Activated naive CD8-positive, alpha-beta T cell (primary cell): ENCODE measurements around the gene CMYA5.

Experiments used
- H3K27ac Mint-ChIP-seq: one replicate; pipeline ENCODE4 v1.8.0; 2021; ENCODE audit warnings: mixed read lengths
- H3K27me3 Mint-ChIP-seq: one replicate; pipeline ENCODE4 v1.8.0; 2021; ENCODE audit warnings: mixed read lengths
- H3K36me3 Mint-ChIP-seq: one replicate; pipeline ENCODE4 v1.8.0; 2021; ENCODE audit warnings: mixed read lengths
- H3K4me1 Mint-ChIP-seq: one replicate; pipeline ENCODE4 v1.8.0; 2021; ENCODE audit warnings: low read depth, mixed read lengths
- H3K4me3 Mint-ChIP-seq: one replicate; pipeline ENCODE4 v1.8.0; 2021; ENCODE audit warnings: mild to moderate bottlenecking, mixed read lengths
- H3K9me3 Mint-ChIP-seq: one replicate; pipeline ENCODE4 v1.8.0; 2021; ENCODE audit warnings: low read depth, mixed read lengths

The CMYA5 gene

DNA sequence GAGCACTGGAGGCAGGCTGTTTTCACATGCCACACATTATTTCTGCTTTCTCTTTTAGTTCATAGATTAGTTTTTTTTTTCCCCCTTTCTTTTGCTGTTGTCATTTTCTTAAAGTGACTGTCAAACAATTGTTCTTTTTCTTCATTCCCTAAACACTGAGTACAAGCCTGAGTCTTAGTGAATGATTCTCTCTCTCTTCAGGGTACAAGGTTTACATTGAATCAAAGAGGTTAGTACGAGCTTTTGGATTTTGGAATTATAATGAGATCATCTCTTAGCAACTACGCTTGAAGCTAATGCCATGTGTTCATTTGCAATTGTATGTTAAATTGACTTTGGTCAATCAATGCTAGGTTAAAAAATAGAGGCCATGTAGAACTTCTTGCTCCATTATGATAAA is 125.1 kb downstream of the CMYA5 start:
- Mint-ChIP-seq H3K36me3 (no peaks in the 10 kb centered on the region), H3K9me3 (peaks cover 6% of the 10 kb centered on the region), H3K27ac (no peak overlapping the region), H3K27me3 (no peaks in the 10 kb centered on the region), H3K4me1 (no peaks in the 10 kb centered on the region), H3K4me3 (no peak overlapping the region)

DNA sequence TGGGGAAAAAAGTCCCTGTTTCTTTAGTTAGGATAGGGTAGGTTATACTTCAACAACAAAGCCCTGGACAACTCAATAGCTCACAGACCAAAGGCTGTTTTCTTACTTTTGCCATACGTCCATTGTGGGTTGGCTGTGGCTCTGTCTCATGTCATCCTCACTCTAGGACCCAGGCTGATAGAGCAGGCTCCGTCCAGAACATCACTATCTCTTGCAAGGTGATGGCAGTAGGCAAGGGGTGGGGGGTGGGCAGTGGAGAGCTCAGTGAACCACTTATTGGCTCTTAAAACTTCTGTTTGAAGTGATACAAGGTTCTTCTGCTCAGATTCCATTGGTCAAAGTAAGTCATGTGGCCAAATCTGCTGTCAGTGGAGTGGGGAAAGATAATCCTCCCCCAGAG is 126.4 kb downstream of the CMYA5 start:
- Mint-ChIP-seq H3K9me3 (peaks cover 6% of the 10 kb centered on the region), H3K27me3 (no peaks in the 10 kb centered on the region), H3K4me1 (no peaks in the 10 kb centered on the region), H3K27ac (no peak overlapping the region), H3K36me3 (no peaks in the 10 kb centered on the region), H3K4me3 (no peak overlapping the region)

DNA sequence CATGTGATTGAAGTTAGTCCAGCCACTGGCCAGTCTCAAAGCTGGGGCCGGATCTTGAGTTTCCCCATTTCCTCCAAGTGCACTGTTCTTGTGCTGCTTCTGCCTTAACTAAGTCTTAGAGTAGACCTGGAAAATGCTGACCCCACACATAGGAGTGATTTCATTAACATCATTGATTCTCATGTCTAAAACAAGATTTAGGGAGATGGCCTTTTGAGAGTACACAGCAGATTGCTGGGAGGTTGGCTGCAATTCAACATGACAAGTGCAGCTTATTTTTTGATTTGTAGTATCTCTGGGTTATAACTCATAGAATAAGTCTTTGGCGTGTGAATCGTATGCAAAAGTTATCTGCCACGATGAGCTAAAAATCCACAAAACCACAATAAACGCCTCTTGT is 131.0 kb downstream of the CMYA5 start:
- no peak overlapping the region for H3K4me3 Mint-ChIP-seq
- no peak overlapping the region for H3K27ac Mint-ChIP-seq
- no peaks in the 10 kb centered on the region for H3K36me3 Mint-ChIP-seq
- H3K4me1 Mint-ChIP-seq: no peaks in the 10 kb centered on the region
- H3K27me3 Mint-ChIP-seq: peaks cover 5% of the 10 kb centered on the region
- peaks cover 6% of the 10 kb centered on the region for H3K9me3 Mint-ChIP-seq

DNA sequence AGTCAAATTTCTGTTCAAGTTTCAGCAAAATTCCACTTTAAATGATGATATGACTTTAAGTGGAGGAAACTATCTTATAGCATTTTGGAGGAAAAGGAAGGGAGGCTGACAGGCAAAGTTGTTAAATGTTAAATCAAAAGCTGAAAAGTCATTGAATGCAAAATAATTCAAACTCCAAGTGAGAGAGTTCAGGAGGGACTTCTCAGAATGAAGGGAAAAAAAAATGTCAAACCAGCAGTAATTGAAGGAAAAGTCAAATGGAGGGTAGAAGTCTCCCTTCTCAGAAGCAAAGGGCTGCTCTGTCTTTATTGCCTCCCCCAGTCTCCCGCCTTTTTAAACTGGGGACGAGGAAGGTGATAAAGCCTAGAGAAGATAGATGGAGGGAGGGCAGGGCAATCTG is 134.8 kb downstream of the CMYA5 start:
- Mint-ChIP-seq H3K4me1 (no peaks in the 10 kb centered on the region), H3K27me3 (peaks cover 6% of the 10 kb centered on the region), H3K36me3 (no peaks in the 10 kb centered on the region), H3K4me3 (no peak overlapping the region), H3K9me3 (no peaks in the 10 kb centered on the region), H3K27ac (no peak overlapping the region)

DNA sequence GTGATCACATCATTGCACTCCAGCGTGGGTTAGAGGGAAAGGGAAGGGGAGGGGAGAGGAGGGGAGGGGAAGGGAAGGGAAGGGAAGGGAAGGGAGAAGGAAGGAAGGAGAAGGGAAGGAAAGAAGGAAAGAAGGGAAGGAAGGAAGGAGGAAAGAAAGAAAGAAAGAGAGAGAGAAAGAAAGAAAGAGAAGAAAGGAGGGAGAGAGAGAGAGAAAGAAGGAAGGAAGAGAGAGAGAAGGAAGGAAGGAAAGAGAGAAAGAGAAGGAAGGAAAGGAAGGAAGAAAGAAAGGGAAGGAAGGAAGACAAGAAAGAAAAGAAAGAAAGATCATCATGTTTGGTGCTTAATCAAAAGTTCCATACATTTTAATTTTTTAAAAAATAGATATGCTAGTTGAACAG is 136.2 kb downstream of the CMYA5 start:
- H3K27me3 Mint-ChIP-seq: peaks cover 8% of the 10 kb centered on the region
- H3K4me3 Mint-ChIP-seq: no peak overlapping the region
- no peaks in the 10 kb centered on the region for H3K4me1 Mint-ChIP-seq
- no peak overlapping the region for H3K27ac Mint-ChIP-seq
- H3K9me3 Mint-ChIP-seq: no peaks in the 10 kb centered on the region
- H3K36me3 Mint-ChIP-seq: no peaks in the 10 kb centered on the region

DNA sequence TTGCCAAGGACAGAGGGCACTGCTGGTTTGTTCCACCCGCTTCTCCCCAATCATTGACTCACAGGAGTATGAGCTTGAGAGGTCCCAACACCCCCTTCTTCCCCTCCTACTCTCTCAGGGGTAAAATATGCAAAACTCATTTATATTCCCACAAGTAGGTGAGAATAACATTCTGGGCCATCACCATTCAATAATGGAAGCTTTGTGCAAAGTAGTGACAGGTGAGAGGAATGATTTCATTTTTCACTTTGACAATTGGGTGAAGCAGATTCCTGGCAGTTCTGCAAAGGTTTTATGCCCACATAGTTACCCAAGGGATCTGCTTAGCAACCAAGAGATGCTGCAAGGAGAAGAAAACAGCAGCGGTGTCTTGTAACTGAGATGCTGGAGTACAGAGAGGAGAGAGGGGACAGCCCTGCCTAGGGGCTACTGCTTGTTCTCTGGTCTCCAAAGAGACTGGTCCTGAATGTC is 137.6 kb downstream of the CMYA5 start:
- Mint-ChIP-seq H3K4me1 (no peaks in the 10 kb centered on the region), H3K36me3 (no peaks in the 10 kb centered on the region), H3K9me3 (no peaks in the 10 kb centered on the region), H3K27me3 (peaks cover 8% of the 10 kb centered on the region), H3K27ac (no peak overlapping the region), H3K4me3 (no peak overlapping the region)

DNA sequence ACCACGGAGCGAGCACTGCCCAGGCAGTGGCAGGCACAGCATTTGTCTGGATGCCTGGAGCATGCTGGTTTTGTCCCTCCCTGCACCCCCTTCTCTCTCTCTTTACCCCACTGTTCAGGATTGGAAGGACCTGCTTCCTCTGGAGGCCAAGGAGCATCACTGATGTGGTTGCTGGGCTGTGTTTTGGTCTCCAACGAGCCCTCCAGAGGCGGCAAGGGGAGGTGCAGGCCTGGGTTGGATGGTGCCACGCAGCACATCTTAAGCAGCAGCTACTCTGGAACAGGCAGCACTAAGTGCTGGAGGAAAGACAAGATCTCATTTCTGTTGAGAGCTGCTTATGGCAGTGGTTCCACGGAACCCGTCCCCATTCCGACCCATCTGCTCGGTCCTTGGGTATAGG is 139.6 kb downstream of the CMYA5 start:
- Mint-ChIP-seq H3K27ac (no peak overlapping the region), H3K27me3 (peaks cover 5% of the 10 kb centered on the region), H3K36me3 (no peaks in the 10 kb centered on the region), H3K4me1 (no peaks in the 10 kb centered on the region), H3K4me3 (no peak overlapping the region), H3K9me3 (no peaks in the 10 kb centered on the region)

DNA sequence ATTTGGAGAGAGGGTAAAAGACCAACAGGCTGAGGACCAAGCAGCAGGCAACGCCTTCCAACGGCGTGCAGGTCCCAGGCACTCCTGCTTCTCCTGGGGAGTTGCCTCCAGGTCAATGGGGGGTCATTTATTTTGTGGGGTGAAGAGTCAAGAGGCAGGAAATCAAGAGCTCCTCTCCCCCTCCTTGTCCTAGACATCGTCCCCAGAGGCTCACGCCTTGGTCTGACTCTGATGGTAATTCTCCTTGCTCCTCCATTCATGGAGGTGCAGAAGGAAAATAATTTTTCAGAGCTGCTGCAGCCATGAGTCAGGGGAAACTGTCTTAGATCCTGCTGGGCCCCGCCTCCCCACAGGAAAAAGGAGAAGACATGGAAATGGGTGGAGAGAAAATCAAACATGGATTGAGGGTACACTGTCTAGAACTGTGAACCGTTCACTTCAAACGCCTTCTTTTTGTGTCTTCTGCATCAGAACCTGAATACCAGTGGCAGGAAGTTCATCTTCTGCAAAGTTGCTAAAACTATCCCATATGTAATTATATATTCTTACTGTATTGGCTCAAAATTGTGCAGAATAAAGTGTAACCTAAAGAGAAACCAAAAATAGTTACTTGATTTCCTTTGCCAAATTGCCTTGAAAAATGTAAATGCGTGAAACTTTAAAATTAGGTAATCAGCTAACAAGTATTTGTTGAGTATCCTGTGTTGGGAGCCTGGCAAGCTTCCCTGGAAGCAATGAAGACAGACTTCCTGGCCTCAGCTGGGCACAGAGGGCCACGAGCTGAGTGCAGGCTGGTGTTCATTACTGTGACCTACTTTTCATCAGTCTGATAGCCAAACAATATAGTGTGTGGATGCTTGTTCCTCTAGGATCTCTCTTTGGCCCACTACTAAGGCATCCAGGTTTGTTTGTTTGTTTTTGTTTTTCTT is 142.0 kb downstream of the CMYA5 start:
- Mint-ChIP-seq H3K36me3 (no peaks in the 10 kb centered on the region), H3K4me3 (no peak overlapping the region), H3K27ac (no peak overlapping the region)

DNA sequence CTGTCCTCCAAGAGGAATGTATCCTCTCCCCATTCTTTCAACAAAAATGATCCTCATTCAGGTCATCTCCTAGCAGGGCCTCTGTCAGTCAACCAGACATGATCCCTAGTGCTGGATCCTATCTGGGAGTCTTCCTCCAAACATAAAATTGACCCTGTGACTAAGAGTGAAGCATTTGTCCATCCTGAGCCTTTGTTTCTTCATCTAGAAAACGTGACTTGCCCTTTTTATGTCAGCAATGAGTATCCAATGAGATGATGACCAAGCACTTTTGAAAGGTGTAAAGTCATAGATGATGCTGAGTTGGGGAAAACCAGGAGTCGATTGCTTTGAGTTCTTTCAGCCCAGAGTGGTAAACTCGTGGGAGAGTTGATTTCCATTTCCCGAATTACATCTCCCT is 143.3 kb downstream of the CMYA5 start:
- Mint-ChIP-seq H3K4me1 (no peaks in the 10 kb centered on the region), H3K4me3 (no peak overlapping the region), H3K27me3 (peaks cover 3% of the 10 kb centered on the region), H3K9me3 (no peaks in the 10 kb centered on the region), H3K27ac (no peak overlapping the region), H3K36me3 (no peaks in the 10 kb centered on the region)

More for the DNA sequence above, 142.0 kb downstream of the CMYA5 start:
- Mint-ChIP-seq H3K27me3 (peaks cover 3% of the 10 kb centered on the region), H3K9me3 (no peaks in the 10 kb centered on the region), H3K4me1 (no peaks in the 10 kb centered on the region)

DNA sequence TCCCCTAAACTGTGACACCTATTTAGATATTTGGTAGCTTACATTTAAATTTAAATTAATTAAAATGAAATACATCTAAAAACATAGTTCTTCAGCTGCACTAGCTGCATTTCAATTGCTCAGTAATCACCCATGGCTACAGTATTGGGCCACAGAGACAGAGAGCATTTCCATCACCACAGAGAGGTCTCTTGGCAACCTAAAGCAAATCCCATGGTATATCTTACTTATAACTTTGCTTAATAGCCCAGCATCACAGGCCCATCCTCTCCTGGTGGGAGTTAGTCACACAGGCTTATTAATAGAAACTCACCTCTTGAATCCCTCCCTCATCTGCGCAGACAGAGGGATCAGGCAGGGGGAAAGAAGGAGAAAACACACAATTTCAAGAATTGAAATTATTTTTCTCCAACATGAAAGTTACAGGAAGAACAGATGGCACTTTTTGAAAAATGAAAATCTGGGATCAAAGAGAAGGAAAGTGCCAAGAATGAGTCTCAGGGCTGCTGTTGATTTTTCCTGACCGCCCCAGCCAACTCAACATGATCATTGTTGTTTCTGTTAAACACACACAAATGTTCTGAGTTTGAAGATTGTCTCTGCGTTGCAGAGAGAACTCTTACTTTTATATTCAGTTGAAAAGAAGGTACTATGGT is 144.6 kb downstream of the CMYA5 start:
- Mint-ChIP-seq H3K27ac (no peak overlapping the region), H3K4me3 (no peak overlapping the region), H3K4me1 (no peaks in the 10 kb centered on the region), H3K36me3 (no peaks in the 10 kb centered on the region), H3K9me3 (no peaks in the 10 kb centered on the region), H3K27me3 (peaks cover 2% of the 10 kb centered on the region)

DNA sequence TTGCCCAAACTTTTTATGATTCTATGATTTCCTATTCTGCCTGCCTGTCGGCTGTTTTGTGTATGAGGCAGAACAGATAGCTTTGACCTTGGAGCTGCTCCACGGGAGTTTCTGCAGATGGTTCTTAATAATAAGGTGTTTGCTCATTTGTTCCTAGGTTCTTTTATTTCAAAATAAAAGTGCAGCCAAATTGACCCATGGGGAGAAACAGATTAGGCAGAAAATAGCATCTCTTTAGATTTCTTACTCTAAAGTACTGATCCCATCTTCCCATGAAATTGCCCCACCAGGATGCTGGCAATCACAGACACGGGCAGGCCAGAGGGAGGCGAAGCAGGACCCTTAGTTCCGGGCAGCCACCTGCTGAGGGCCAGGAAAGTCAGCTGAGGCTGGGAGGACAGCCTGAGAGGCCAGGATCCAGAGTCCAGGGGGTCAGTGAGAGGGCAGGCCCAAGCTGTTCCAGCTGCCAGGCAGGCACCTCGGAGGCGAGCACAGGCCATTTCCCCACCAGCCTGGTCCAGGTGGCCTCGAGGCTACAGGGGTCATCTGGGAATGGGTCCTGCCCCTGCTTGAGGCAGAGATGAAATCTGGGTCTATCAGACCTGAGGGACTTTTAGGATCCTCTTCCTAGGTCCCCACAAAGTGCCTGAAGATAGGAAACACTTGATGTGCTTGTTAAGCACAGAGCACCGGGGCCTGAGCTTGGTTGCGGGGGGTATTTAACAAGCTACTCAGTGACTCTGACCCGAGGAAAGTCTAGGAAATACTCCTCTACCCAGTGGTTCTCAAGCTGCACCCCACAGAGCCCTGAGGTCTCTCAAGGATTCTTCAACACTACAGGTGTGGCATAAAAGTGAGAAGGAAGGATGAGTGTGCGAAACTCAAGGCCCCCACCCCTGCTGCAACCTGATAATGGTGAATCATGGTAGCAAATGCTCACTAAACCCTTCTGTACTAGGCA is 145.4 kb downstream of the CMYA5 start:
- Mint-ChIP-seq H3K27me3 (peaks cover under 1% of the 10 kb centered on the region), H3K4me3 (no peak overlapping the region), H3K9me3 (no peaks in the 10 kb centered on the region), H3K36me3 (no peaks in the 10 kb centered on the region), H3K27ac (no peak overlapping the region), H3K4me1 (no peaks in the 10 kb centered on the region)

DNA sequence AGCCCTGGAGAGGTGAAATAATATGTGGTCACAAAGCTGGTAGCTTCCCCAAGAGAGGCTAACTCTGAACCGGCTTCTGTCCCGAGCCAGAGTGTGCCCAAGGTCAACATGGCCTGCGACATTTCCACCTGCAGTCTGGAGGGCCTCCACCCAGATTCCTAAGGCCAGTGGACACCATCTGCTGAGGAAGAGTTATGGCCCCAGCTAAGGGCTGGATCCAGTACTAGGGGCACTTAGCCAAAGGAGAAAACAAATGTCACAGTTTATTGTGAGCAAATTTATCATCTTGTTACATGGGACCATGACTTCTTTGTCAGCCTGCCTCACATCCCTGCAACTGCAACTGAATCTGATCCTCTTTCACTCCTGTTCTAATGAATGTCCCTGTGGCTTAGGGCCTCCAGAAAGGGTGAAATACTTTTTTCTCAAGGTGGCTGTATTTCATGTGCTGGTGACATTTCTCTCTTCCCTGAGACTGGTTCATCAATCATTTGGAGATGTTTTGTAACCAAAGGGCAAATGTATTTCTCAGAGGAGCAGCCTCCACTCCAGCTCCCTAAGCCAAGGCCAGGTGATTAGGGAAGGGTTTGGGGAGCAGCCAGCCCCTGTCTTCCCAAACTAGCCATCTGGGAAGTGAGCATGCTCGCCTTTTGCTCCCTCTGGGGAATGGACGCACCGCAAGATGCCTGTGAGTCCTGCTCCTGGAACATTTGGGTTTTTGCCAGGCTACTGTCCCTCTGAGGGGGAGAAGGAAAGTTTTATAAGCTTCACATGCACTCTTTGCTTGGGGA is 148.3 kb downstream of the CMYA5 start:
- Mint-ChIP-seq H3K27me3 (peaks cover 4% of the 10 kb centered on the region), H3K4me3 (no peak overlapping the region), H3K36me3 (no peaks in the 10 kb centered on the region), H3K4me1 (no peaks in the 10 kb centered on the region), H3K27ac (no peak overlapping the region), H3K9me3 (no peaks in the 10 kb centered on the region)

DNA sequence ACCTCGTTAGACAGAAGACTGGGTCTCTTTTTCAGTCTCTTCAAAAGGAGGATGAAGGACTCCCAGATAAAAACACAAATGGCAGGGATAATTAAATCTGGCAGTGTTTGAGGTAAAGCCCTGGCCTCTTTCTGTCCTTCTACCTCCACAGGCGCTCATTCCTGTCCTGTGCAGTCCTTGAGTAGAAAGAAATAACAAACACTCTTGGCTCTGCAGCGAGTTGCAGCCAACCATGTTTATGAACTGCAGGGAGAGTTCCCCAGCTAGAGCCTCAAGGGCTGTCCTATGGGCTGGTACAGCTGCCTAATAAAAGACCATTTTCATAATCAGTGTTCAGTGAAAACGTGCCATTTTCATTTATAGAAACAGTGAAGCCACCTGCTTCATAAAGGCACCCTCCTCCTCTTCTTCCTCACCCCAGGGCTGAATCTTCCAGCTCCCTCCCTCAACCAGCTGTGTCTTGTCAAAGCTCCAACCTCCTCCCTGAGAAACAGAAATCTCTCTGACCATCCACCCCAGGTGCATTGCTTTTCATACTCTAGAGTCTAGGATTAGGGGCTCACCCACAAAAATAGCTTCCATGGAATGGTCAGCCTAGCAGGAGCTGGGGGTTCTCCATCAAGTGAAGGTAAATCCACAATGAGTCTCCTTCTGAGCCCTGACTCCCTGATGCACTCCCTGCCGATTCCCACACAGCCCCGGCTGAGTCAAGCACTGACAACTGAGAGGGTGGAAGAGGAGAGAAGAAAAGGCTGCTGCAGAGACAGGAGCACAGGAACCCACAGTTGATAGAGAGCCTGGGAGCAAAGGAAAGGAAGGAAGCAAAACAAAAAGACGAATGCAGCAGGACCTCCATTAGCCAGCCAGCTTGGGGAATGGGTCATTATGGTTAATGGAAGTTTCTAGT is 150.7 kb downstream of the CMYA5 start:
- Mint-ChIP-seq H3K36me3 (peaks cover 2% of the 10 kb centered on the region), H3K9me3 (no peaks in the 10 kb centered on the region), H3K4me1 (no peaks in the 10 kb centered on the region), H3K27ac (no peak overlapping the region), H3K27me3 (peaks cover 4% of the 10 kb centered on the region), H3K4me3 (no peak overlapping the region)
